GM18508 (cell line): Measurements from ENCODE around the gene GPR34.
"Not testable (repeated sequence)": the region's sequence is repeated elsewhere in the genome, so short reads cannot be mapped to it uniquely, and the experiment has no call there.

Experiments
- ATAC-seq: cut with Tn5 transposase; IDR thresholded peaks from one replicate; pipeline ENCODE4 v1.9.1; 2021; ENCODE audit warnings: moderate number of reproducible peaks; ENCODE audit not compliant: insufficient read depth, unreplicated experiment

GPR34 gene

DNA sequence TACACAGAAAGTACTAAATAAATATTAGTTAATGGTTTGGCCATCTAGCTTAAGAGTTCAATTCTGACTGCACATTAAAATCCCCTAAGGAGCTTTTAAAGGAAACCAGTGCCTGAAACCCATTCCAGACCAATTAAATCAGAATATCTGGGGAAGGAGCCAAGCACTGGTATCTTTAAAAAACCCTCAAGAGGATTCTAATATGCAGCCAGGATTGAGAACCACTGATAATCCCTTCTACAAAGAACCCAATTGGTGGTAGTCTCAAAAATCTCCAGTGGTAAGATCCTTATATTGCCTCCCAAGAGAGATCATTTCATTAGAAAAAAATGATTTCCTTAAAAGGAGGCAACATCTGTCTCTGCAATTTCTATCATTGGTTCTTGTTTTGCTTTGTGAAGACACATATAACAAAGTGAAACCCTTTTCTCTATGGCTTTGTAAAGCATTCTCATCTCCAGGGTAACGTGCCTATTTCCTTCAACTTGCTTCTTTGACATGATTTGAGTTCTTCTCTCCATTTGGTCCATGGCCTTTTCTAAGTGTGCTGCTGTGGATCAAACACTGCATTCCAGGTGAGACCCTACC is 3.5 kb downstream of the GPR34 start:
- no peak for ATAC-seq

DNA sequence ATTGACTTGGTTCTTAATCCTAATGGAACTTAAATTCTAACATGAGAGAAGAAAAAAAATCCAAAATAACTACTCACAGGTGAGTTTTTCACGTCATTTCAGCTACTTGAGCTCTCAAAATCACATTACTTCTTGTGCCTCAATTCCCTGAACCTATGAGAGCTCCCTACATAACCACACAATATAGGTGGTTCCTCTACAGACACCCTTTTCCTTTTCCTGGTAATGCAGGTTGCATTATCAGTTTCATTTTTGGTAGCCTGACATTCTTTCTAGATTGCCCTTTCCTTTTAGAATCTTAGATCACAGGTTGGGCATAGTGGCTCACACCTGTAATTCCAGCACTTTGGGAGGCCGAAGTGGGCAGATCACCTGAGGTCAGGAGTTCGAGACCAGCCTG is 4.3 kb downstream of the GPR34 start:
- no peak for ATAC-seq

DNA sequence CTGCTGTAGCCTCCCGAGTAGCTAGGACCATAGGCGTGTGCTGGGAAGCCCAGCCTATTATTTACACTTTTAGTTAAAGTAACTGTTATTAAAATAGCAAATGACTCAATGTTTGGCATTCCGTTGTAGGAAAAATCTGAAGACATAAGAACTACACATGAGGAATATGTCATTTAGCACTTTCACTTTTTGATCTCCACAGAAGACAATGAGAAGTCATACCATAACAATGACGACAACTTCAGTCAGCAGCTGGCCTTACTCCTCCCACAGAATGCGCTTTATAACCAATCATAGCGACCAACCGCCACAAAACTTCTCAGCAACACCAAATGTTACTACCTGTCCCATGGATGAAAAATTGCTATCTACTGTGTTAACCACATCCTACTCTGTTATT is 6.7 kb downstream of the GPR34 start:
- ATAC-seq, result no peak

DNA sequence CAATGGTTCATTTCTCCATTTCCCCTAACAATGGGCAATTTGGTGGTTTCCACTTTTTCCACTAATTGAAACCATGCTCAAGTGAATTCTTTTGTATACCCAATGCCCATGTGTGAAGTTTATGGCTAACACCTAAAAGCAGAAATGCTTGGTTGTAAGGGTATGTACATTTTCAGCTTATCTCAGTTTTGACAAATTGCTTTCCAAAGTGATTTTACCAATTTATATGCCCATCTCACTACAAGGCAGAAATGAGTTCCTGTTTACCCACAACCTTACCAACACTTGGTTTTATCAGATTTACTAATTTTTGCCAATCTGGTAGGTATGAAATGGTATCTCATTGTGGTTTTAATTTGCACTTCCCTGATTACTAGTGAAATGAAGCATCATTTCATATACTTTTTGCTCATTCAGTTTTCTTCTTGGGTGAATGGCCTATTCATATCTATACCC is 14.8 kb downstream of the GPR34 start:
- ATAC-seq, result no peak

DNA sequence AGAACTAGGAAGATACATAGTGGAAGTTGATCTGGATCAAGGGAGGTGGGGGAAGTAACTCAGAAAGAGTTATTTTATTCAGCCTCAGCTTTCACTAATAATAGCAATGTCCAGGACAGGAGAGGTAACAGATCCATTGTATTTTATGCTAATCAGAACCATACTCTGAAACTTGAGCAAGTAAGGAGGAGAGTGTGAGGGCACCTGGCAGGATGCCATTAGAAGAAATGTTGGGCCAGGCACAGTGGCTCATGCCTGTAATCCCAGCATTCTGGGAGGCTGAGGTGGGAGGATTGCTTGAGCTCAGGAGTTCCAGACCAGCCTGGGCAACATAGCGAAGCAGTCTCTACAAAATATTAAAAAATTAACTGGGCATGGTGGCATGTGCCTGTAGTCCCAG is 16.3 kb downstream of the GPR34 start:
- ATAC-seq, result no peak

DNA sequence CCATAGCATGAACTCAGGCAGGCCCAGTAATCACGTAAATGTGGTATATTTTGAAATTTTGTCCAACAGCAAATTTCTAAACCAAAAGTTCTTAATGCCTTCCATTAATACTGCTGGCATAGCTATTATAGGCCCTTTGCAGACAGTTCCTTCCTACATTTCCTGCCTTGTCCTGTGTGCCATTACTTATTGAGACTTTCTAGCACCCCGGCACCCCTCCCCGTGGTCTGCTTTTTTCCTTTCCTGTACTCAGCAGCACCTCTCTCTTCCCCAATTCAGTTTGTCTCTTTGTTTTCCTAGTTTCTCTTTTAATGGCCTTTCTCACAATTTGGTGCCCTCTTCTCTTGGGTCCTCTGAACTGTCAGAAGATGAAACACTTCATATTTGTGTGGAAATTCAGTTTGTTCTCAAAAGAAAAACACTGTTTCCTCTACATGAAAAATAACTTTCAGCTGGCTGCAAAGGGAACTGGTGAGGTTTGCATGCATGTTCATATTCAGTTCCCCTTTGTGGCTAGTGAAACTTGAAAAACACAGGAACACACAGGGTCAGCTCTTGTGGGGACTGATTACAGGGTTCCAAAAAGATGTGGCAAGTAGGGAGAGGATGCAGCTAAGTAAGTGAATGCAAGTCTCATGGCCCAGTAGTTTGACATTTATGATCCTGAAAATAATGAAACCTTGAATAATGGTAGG is 17.1 kb downstream of the GPR34 start:
- ATAC-seq, result no peak

DNA sequence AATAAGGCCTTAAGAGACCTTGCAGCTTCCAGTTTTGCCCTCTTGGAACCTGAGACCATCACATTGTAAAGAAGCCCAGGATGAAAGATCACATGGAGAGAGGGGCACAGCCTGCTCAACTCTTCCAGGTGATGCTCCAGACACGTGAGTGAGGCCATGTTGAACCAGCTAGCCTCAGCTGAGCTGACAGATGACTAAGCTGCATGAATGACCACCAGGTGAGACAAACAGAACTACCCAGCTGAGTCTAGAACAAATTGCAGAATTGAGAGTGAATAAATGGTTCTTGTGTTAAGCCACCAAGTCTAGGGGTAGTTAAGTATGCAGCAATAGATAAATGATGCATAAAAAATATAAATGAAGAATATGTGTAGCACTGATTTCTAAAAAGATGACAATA is 18.4 kb downstream of the GPR34 start:
- no peak for ATAC-seq

DNA sequence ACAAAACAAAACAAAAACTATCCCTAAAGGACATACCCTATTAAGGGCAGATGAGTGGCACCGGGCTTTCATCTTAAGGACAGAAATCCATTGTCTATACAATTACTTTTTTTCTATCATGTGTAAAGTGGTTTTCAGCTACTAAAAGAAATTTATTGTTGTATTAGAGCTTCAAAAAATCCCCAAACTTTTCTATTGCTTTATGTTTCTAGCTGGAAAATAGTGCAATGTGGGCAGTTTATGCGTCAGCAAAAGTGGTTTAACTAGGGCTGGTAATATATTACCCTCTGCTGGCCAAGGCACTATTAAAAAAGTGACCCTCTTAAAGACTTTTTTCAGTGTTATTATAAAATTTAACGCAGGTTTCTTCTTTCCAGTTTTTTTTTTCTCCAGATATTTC is 19.7 kb downstream of the GPR34 start:
- ATAC-seq, result no peak

DNA sequence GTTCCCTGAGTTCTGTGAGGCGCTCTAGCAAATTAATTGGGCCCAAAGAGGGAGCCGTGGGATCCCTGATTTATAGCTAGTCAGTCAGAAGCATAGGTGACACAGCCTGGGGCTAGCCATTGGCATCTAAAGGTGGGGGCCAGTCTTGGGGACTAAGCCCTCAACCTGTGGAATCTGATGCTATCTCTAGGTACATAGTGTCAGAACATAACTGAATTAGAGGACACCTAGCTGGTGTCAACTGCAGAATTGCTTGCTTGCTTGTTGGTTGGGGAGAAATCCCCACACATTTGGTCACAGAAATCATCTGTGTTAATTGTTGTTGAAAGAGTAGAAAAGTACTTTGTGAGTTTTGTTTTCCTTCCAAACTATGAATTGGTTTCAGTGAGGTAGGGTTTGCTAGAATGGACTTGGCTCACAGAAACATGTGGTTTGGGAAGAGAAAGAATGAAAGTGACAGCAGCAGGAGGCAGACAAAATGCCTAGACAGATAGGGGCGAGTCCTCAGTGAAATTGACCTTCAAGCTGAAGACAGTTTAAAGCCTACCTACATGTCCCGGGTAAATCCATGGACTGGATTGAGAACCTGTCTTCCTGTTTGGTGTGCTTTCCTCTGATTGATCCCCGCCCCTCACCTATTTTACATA is 22.4 kb downstream of the GPR34 start:
- ATAC-seq, result no peak

DNA sequence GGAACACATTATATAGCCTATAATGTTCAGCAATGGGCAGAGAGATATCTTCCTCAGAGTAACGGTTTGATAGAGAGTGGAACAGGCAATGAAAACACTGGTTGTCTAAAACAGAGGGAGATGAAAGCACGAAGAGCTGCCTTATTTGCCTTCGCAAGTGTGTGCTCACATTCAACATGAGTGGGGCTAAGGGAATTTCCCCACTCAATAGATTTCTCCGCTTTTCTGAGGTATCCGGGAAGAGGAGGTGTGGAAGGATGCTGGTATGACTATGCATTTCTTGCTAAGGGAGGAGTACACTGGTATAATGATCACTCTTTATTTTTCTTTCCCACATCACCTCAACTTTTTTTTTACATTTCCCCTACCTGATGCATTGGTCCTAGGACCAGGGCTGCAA is 27.4 kb downstream of the GPR34 start:
- ATAC-seq, result no peak

DNA sequence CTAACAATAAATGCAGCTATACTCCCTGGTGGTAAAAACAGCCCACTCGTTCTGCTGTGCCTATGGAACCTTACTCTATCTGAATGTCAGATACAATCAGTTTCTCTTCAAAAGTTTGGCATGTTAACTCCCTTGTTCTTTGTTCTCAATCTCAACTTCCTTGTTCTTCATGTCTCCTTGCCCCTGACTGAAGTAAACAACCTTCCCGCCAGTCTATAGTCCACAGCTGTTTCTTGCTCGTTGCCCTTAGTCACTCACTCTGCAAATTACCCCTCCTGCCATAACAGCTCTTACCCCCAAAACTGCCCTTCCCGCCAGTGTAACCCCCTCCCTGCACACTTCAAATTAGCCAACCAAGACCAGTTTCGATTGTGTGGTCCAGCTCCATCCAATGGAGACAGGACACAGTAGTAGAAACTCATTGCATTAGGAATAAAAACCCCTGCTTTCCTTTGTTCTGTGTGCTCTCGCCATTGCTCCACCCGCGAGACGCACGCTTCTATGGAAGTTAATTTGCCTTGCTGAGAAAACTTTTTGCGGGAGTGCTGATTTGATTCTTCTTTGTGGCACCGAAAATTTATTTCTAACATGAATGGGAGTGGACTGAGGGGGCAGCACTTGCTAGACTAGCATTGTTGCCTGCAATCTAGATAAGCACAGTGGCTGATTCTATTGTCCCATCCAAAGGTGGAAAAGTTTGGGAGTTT is 28.1 kb downstream of the GPR34 start:
- ATAC-seq, result no peak

DNA sequence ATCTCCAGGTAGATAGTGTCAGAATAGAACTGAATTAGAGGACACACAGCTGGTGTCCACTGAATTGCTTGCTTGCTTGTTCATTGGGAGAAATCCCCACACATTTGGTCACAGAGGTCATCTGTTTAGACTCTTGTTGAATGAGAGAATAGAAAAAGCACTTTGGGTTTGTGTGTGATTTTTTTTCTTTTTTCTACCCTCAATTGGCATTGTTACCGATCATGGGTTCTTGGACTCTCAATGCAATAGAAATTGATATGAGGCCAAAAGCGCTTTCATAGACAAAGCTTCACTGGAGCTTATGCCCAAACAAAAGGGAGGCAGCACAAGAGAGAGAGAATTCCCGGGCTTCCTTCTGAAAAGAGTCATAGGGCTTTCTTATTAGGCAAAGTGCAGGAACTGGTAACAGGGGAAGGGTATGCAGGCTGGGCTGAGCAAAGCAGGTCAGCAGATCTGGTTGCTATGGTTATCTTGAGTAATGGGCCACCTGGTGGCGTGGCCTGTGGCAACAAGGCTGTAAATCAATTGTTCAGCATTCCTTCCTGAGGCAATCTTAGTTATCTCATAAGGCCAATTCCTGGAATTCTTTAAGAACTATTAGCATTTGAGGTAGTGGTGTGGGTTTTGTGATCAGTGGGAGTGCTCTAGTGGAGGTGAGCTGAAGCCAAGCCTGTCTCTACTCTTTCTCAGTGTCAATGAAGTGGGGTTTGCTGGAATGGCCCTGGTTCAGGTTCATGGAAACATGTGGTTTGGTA is 29.9 kb downstream of the GPR34 start:
- no peak for ATAC-seq

DNA sequence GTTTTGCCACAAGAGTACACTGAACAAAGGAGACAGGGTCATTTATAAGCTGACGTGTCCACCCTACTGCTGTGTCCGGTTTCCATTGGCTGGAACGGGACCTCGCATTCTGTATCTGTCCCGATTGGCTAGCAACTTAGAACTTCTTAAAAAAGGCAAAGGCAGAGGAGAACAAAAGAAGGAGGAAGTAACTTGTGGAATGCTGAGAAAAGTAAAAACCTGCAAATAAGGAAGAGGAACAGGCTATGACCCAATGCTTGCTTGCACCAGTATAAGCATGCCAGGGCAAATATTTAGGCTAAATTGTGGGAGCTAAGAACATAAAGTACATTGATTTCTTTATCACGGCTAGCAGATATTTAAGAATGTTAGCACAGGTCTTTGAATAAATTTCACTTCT is 30.8 kb downstream of the GPR34 start:
- not testable (repeated sequence) for ATAC-seq

DNA sequence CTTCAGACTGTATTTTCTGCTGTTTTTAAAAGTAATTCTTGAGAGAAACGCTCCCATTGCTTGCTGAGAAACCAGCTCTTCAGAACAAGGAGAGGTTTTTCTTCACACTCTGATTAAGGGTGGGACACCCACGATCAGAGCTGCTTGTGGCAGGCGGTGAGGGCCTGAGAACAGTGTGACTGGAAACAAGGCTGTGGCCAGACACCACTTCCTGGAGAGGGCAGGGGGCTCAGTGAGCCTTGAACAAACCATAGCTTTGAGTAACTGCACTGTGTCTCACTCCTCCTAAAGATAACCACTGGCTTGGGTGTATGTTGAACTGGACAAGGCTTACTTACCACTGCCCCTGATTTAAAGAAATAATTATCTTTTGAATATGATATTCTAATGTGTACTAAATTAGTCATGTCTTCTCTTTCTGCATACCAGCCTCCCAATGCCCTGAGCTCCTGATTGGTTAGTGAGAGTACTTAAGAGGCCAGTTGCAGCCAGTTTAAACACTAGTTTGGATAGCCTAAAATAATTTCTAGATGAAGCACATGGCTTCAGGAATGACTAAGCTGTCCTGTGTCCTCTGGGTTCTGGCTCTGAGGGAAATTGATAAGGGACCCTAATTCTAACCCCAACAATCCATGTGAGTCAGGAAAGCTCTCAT is 31.5 kb downstream of the GPR34 start:
- ATAC-seq, result no peak

DNA sequence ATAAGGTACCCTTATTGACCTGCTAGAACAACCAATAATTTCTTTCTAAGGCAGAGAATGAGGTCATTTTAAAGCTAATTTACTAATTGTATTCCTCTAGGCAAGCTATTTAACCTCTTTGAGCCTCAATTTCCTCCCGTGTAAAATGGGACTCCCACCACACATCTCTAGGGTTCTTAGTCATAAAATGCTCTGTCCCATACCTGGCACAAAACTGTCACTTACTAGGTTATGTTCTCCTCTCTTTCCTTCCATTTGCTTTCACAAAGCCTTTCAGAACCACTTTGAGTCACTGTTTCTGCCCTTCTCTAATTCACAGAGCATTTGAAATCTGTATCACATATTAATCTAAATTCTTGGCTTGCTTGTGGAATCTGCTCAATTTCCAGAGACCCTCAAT is 32.8 kb downstream of the GPR34 start:
- no peak for ATAC-seq

DNA sequence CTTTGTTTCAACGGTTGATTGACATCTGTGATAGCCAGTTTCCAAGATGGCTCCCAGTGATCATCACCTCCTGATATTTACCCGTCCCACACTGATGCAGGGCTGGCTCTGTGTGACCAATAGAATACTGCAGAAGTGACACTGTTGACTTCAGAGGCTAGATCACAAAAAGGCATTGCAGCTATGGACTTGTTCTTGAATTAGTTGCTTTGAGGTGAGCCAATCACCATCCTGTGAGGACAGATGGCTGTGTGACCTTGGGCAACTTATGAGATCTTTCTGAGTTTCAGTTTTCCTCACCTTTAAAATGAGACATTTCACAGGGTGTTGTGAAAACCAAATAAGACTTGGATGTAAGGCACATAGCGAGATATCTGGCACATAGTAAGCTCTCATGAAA is 33.4 kb downstream of the GPR34 start:
- no peak for ATAC-seq

DNA sequence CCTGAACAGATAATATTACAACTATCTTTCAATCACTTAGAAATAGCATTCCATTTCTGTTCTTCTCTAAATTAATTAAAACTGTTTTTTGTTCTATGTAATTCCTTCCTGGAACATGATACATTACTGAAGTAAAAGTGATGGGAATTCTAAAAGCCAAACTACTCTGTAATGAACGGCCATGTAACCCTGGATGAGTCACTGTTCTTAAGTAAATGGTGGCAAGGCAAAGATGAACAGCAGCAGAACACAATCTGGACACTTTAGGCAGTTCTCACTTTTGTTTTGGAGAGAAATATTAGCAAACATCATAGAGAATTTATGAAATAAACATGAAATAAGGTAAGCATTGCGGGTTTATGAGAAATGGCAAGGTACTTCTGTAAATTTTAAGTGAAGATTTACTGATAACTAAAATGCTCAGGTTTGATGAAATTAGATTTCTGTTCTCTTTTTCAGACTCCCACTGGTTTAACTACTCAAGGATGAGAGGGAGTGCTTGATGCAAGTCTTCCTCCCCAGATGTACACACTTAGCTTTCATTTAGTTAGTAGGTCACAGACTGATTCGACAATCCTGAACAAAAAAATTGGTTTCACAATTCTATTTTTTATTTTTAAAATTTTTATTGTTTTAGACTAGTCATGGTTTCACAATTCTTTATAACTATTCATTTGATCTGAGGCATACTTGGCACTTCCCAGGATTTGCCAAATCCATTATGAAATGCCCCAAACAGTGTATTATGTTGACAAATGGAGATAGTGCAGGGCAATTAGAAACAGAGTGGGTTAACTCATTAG is 34.2 kb downstream of the GPR34 start:
- ATAC-seq, result no peak

DNA sequence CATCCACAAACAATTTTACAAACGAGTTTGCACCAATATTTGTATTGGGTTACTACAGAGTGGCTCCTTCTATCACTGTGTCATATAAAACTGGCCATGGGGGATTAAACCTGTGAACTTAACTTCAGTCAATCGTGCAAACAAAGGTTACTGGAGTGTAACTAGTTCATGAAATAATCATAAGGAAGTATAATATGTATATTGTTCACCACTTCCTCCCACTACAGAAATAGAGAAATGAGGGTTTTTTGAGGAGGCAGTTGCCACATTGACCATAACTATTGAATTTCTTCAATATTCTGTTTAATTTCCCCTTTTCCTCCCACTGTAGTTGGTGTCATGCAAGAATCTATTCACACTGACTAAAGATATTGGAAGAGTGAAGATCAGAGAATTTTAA is 35.1 kb downstream of the GPR34 start, which contains the start of gene GPR82:
GPR82 (plus strand) TSS at position 356 of the 400 bp plus-strand sequence. CDS start 2,846 bp downstream, outside the sequence.
- no peak for ATAC-seq

DNA sequence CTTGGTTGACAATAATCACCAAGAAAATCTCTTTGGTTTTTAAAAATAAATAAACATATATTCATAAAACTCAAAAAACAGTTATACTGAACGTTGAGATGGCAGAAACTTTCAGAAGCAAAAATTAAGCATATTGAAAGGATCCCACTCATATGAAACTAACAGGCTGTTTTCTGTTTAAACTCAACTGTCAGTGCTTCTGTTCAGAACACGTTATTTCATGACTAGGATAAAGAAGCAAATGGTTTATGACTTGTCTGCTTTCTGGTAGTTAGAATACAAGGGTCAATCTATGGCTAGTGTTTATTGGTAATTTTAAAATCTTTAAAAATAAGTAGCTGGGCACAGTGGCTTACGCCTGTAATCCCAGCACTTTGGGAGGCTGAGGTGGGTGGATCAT is 39.4 kb downstream of the GPR34 start:
- no peak for ATAC-seq
